Measurements from ENCODE around the gene ATP4B.

GRCh38 chr13:113643593-113643992 is 14.4 kb downstream of the ATP4B start:
- no peak for TF ChIP-seq POLR2AphosphoS5 (IDR thresholded peaks at IDR 0.05; ENCODE audit: low read depth, low read length)
- no peak for TF ChIP-seq CTCF (IDR thresholded peaks at IDR 0.05)
- TF ChIP-seq, protein P1, sequence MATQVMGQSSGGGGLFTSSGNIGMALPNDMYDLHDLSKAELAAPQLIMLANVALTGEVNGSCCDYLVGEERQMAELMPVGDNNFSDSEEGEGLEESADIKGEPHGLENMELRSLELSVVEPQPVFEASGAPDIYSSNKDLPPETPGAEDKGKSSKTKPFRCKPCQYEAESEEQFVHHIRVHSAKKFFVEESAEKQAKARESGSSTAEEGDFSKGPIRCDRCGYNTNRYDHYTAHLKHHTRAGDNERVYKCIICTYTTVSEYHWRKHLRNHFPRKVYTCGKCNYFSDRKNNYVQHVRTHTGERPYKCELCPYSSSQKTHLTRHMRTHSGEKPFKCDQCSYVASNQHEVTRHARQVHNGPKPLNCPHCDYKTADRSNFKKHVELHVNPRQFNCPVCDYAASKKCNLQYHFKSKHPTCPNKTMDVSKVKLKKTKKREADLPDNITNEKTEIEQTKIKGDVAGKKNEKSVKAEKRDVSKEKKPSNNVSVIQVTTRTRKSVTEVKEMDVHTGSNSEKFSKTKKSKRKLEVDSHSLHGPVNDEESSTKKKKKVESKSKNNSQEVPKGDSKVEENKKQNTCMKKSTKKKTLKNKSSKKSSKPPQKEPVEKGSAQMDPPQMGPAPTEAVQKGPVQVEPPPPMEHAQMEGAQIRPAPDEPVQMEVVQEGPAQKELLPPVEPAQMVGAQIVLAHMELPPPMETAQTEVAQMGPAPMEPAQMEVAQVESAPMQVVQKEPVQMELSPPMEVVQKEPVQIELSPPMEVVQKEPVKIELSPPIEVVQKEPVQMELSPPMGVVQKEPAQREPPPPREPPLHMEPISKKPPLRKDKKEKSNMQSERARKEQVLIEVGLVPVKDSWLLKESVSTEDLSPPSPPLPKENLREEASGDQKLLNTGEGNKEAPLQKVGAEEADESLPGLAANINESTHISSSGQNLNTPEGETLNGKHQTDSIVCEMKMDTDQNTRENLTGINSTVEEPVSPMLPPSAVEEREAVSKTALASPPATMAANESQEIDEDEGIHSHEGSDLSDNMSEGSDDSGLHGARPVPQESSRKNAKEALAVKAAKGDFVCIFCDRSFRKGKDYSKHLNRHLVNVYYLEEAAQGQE (IDR thresholded peaks at IDR 0.05; ENCODE audit: insufficient read depth in 1 of 2, low read depth in 2 of 2, low read length in 1 of 2) = no peak
